ENCODE measurements around the gene CRELD2. TPM values are rescaled to one million over a fixed set of nuclear protein-coding genes. Genes with fewer than 3 reads are reported as not detected.

Gene CRELD2
- 20.2 to 30.7 TPM (median 29.6 TPM) in 5 replicates for total RNA-seq (2022; extraction: Qiagen RNA extraction)

GRCh38 chr22:49917974-49918910 lies at the start of gene CRELD2, which contains the start of gene ALG12:
Gene CRELD2 (plus strand): TSS chr22:49918634. CDS start chr22:49918770, 136 bp downstream.
Gene ALG12 (minus strand): TSS chr22:49918438. CDS start chr22:49913765, 4,673 bp downstream.

GRCh38 chr22:49960159-49961004 lies 41.9 kb downstream of the CRELD2 start, which contains the start of gene PIM3:
Gene PIM3 (plus strand): TSS chr22:49960772. CDS start chr22:49960948, 176 bp downstream.

Other genes starting within 250 kb of the CRELD2 start
- gene BRD1, start 90.8 kb upstream of the CRELD2 start, total RNA-seq (2022; extraction: Qiagen RNA extraction): 12.5 to 16.3 TPM (median 14.9 TPM) in 5 replicates
- gene ZBED4, start 64.8 kb upstream of the CRELD2 start, total RNA-seq (2022; extraction: Qiagen RNA extraction): 9.7 to 12.2 TPM (median 11.7 TPM) in 5 replicates
- gene ALG12, start 196 bp upstream of the CRELD2 start, total RNA-seq (2022; extraction: Qiagen RNA extraction): 7.4 to 13.6 TPM (median 12.5 TPM) in 5 replicates
- 21.2 to 50.3 TPM (median 44.2 TPM) in 5 replicates for gene PIM3, start 42.1 kb downstream of the CRELD2 start, total RNA-seq (2022; extraction: Qiagen RNA extraction)
- 0.03 to 0.04 TPM in 2 of 5 replicates, not detected in the others for gene IL17REL, start 94.1 kb downstream of the CRELD2 start, total RNA-seq (2022; extraction: Qiagen RNA extraction)
- not detected in 5 replicates for gene TTLL8, start 139.7 kb downstream of the CRELD2 start, total RNA-seq (2022; extraction: Qiagen RNA extraction)
- gene MLC1, start 166.8 kb downstream of the CRELD2 start, total RNA-seq (2022; extraction: Qiagen RNA extraction): 0.03 to 0.13 TPM (median 0.05 TPM) in 5 replicates
- not detected in 5 replicates for gene MOV10L1, start 171.4 kb downstream of the CRELD2 start, total RNA-seq (2022; extraction: Qiagen RNA extraction)